H9 (cell line): ENCODE measurements around the gene TXNDC9. TPM values are rescaled to one million over a fixed set of nuclear protein-coding genes. Genes with fewer than 3 reads are reported as not detected.
"Not testable (repeated sequence)": the region's sequence is repeated elsewhere in the genome, so short reads cannot be mapped to it uniquely, and the experiment has no call there.

Experiments used
- DNase-seq: peaks from one replicate; pipeline ENCODE4 v3.0.0-alpha.2; 2017
- H2AFZ ChIP-seq: one replicate; pipeline ENCODE4 v1.6.1; 2013; ENCODE audit warnings: mild to moderate bottlenecking, low read length, control low read depth, moderate library complexity
- H2AK5ac ChIP-seq: 2 replicates; pipeline ENCODE4 v1.6.1; 2013; ENCODE audit warnings: low read length, control low read depth, mixed read lengths; ENCODE audit not compliant: insufficient read length
- H2BK120ac ChIP-seq: one replicate; pipeline ENCODE4 v1.6.1; 2013; ENCODE audit warnings: low read depth, mild to moderate bottlenecking, low read length, control low read depth, inconsistent platforms; ENCODE audit not compliant: poor library complexity, severe bottlenecking
- H2BK12ac ChIP-seq: 2 replicates; pipeline ENCODE4 v1.6.1; 2013; ENCODE audit warnings: low read length, control low read depth, mixed read lengths, low read depth; ENCODE audit not compliant: insufficient read length
- H2BK15ac ChIP-seq: 2 replicates; pipeline ENCODE4 v1.6.1; 2013; ENCODE audit warnings: low read depth, low read length, control low read depth
- H2BK20ac ChIP-seq: one replicate; pipeline ENCODE4 v1.6.1; 2013; ENCODE audit warnings: low read depth, mild to moderate bottlenecking, low read length, control low read depth, inconsistent platforms; ENCODE audit not compliant: poor library complexity, severe bottlenecking
- H2BK5ac ChIP-seq: 2 replicates; pipeline ENCODE4 v1.6.1; 2013; ENCODE audit warnings: low read length, control low read depth, mixed read lengths; ENCODE audit not compliant: insufficient read length
- H3K14ac ChIP-seq: 2 replicates; pipeline ENCODE4 v1.6.1; 2013; ENCODE audit warnings: low read length, control low read depth; ENCODE audit not compliant: insufficient read depth
- H3K18ac ChIP-seq: 2 replicates; pipeline ENCODE4 v1.6.1; 2013; ENCODE audit warnings: low read depth, mild to moderate bottlenecking, mixed read lengths, low read length, control low read depth; ENCODE audit not compliant: insufficient read length
- H3K23ac ChIP-seq: 2 replicates; pipeline ENCODE4 v1.6.1; 2013; ENCODE audit warnings: low read length, control low read depth, mixed read lengths, low read depth; ENCODE audit not compliant: insufficient read length
- H3K23me2 ChIP-seq: 2 replicates; pipeline ENCODE4 v1.6.1; 2013; ENCODE audit warnings: low read depth, mild to moderate bottlenecking, mixed read lengths, low read length, control low read depth; ENCODE audit not compliant: insufficient read length, poor library complexity, severe bottlenecking
- H3K27ac ChIP-seq: 2 replicates; pipeline ENCODE4 v1.5.1; 2013; ENCODE audit warnings: low read length, control low read depth, mixed read lengths, low read depth; ENCODE audit not compliant: insufficient read length
- H3K27me3 ChIP-seq: 2 replicates; pipeline ENCODE4 v1.6.1; 2013; ENCODE audit warnings: low read length, control low read depth, inconsistent platforms; ENCODE audit not compliant: insufficient read depth
- H3K4ac ChIP-seq: 2 replicates; pipeline ENCODE4 v1.6.1; 2013; ENCODE audit warnings: low read depth, mild to moderate bottlenecking, control low read depth, inconsistent platforms, low read length, moderate library complexity
- H3K4me1 ChIP-seq: 2 replicates; pipeline ENCODE4 v1.6.1; 2013; ENCODE audit warnings: low read length, control low read depth, inconsistent platforms; ENCODE audit not compliant: insufficient read depth
- H3K4me2 ChIP-seq: 2 replicates; pipeline ENCODE4 v1.6.1; 2013; ENCODE audit warnings: low read length, control low read depth, mixed read lengths; ENCODE audit not compliant: insufficient read length, insufficient read depth
- H3K56ac ChIP-seq: 2 replicates; pipeline ENCODE4 v1.6.1; 2013; ENCODE audit warnings: low read depth, mild to moderate bottlenecking, mixed read lengths, low read length, control low read depth; ENCODE audit not compliant: insufficient read length
- H3K79me1 ChIP-seq: 2 replicates; pipeline ENCODE4 v1.6.1; 2013; ENCODE audit warnings: low read depth, mild to moderate bottlenecking, moderate library complexity, low read length, control low read depth, inconsistent platforms; ENCODE audit not compliant: insufficient read depth, poor library complexity, severe bottlenecking
- H3K79me2 ChIP-seq: 2 replicates; pipeline ENCODE4 v1.6.1; 2013; ENCODE audit warnings: low read length, control low read depth, inconsistent platforms; ENCODE audit not compliant: insufficient read depth
- H3K9ac ChIP-seq: 2 replicates; pipeline ENCODE4 v1.6.1; 2013; ENCODE audit warnings: low read length, control low read depth, mixed read lengths; ENCODE audit not compliant: insufficient read length; ENCODE audit errors: extremely low read depth
- H3K9me3 ChIP-seq: one replicate; pipeline ENCODE4 v1.6.1; 2013; ENCODE audit warnings: low read depth, low read length, inconsistent platforms; ENCODE audit not compliant: control insufficient read depth
- H3T11ph ChIP-seq: one replicate; pipeline ENCODE4 v1.6.1; 2013; ENCODE audit warnings: mild to moderate bottlenecking, low read length, control low read depth, inconsistent platforms
- H4K20me1 ChIP-seq: one replicate; pipeline ENCODE4 v1.6.1; 2013; ENCODE audit not compliant: control insufficient read depth, insufficient read length, insufficient read depth
- H4K5ac ChIP-seq: 2 replicates; pipeline ENCODE4 v1.6.1; 2013; ENCODE audit warnings: low read depth, mild to moderate bottlenecking, mixed read lengths, low read length, control low read depth; ENCODE audit not compliant: insufficient read length
- H4K8ac ChIP-seq: replicated peaks from 2 replicates; pipeline ENCODE4 v1.6.1; 2013; ENCODE audit warnings: low read length, control low read depth, mixed read lengths, low read depth; ENCODE audit not compliant: insufficient read length
- H4K91ac ChIP-seq: 2 replicates; pipeline ENCODE4 v1.6.1; 2013; ENCODE audit warnings: low read depth, mild to moderate bottlenecking, moderate library complexity, mixed read lengths, low read length, control low read depth; ENCODE audit not compliant: insufficient read length
- H3K27ac Mint-ChIP-seq, 3 experiments: 2 replicates in 2 of 3; 3 replicates in 1 of 3; pipeline ENCODE4 v1.8.0; 2020 to 2021; ENCODE audit warnings: mixed read lengths in 3 of 3, mild to moderate bottlenecking in 1 of 3, moderate library complexity in 1 of 3
- H3K27me3 Mint-ChIP-seq: 2 replicates; pipeline ENCODE4 v1.8.0; 2021; ENCODE audit warnings: low read depth, mild to moderate bottlenecking, moderate library complexity, mixed read lengths
- H3K36me3 Mint-ChIP-seq, 3 experiments: 2 replicates in 2 of 3; 3 replicates in 1 of 3; pipeline ENCODE4 v1.8.0; 2020 to 2021; ENCODE audit warnings: low read depth in 3 of 3, mixed read lengths in 3 of 3; ENCODE audit not compliant: insufficient read depth in 1 of 3
- H3K4me1 Mint-ChIP-seq, 2 experiments: 2 replicates each; pipeline ENCODE4 v1.8.0; 2020; ENCODE audit warnings: mixed read lengths in 2 of 2
- H3K4me3 Mint-ChIP-seq, 2 experiments: 2 replicates in 1 of 2; 3 replicates in 1 of 2; pipeline ENCODE4 v1.8.0; 2020 to 2021; ENCODE audit warnings: mild to moderate bottlenecking in 2 of 2, mixed read lengths in 2 of 2, moderate library complexity in 1 of 2
- H3K9me3 Mint-ChIP-seq, 2 experiments: 2 replicates in 1 of 2; 3 replicates in 1 of 2; pipeline ENCODE4 v1.8.0; 2020; ENCODE audit warnings: mild to moderate bottlenecking in 2 of 2, mixed read lengths in 2 of 2, moderate library complexity in 1 of 2
- WGBS: extraction: QIAGEN DNeasy Blood & Tissue Kit; methylation state at CpG from one replicate; pipeline ENCODE4 v1.1.7; 2013; ENCODE audit warnings: missing lambda C conversion rate, low lambda C conversion rate, mixed read lengths; ENCODE audit not compliant: insufficient read length; ENCODE audit errors: extremely low coverage; 5-methylcytosine and 5-hydroxymethylcytosine counted together
- total RNA-seq: library from RNA; stranded (reverse); gene quantifications from 2 replicates; pipeline ENCODE4 v1.2.1, GENCODE V29; 2021
- TF ChIP-seq, protein P1 (sequence below): fragments of 200-600 bp; sonication (generic); conservative IDR thresholded peaks from 3 replicates; pipeline ENCODE4 v1.8.0; 2021; ENCODE audit warnings: antibody characterized with exemption, mild to moderate bottlenecking

The TXNDC9 gene
- total RNA-seq, 1 experiment from 2014 or later, result 37.7 TPM

GRCh38 chr2:99278793-99279291 lies 57.3 kb downstream of the TXNDC9 start:
- no CpG with 5 or more reads among the region's 2 CpGs for WGBS
- Histone ChIP-seq H3K4me1 (peaks cover 3% of the 10 kb centered on the region; the same call in 1 of the 2 replicates), H2BK120ac (no peak overlapping the region), H3K56ac (no peak overlapping the region), H4K20me1 (no peaks in the 10 kb centered on the region), H3K79me2 (no peaks in the 10 kb centered on the region), H3K9me3 (no peaks in the 10 kb centered on the region), H2BK20ac (no peak overlapping the region), H3K27me3 (no peaks in the 10 kb centered on the region), H2BK15ac (no peak overlapping the region), H4K8ac (no peak overlapping the region), H3K9ac (no peak overlapping the region), H3K14ac (no peak overlapping the region), H3K4me2 (no peak overlapping the region), H3K79me1 (no peaks in the 10 kb centered on the region), H3K27ac (no peak overlapping the region), H4K5ac (no peak overlapping the region), H3T11ph (no peak overlapping the region), H3K23ac (no peak overlapping the region), H3K18ac (no peak overlapping the region), H2AFZ (no peak overlapping the region), H3K4ac (no peak overlapping the region), H2BK12ac (no peak overlapping the region), H3K23me2 (no peaks in the 10 kb centered on the region), H4K91ac (no peak overlapping the region), H2BK5ac (no peak overlapping the region), H2AK5ac (no peak overlapping the region)
- no peak for DNase-seq
- H3K4me1 Mint-ChIP-seq, result peaks cover 11 to 16% of the 10 kb centered on the region in 2 experiments
- no peak overlapping the region for H3K27ac Mint-ChIP-seq
- peaks cover 23 to 31% of the 10 kb centered on the region in 2 experiments for H3K9me3 Mint-ChIP-seq
- no peak overlapping the region for H3K4me3 Mint-ChIP-seq
- H3K36me3 Mint-ChIP-seq, result peaks cover 11 to 19% (median 14%) of the 10 kb centered on the region in 3 experiments
- H3K27me3 Mint-ChIP-seq, result no peaks in the 10 kb centered on the region
- TF ChIP-seq, protein P1, sequence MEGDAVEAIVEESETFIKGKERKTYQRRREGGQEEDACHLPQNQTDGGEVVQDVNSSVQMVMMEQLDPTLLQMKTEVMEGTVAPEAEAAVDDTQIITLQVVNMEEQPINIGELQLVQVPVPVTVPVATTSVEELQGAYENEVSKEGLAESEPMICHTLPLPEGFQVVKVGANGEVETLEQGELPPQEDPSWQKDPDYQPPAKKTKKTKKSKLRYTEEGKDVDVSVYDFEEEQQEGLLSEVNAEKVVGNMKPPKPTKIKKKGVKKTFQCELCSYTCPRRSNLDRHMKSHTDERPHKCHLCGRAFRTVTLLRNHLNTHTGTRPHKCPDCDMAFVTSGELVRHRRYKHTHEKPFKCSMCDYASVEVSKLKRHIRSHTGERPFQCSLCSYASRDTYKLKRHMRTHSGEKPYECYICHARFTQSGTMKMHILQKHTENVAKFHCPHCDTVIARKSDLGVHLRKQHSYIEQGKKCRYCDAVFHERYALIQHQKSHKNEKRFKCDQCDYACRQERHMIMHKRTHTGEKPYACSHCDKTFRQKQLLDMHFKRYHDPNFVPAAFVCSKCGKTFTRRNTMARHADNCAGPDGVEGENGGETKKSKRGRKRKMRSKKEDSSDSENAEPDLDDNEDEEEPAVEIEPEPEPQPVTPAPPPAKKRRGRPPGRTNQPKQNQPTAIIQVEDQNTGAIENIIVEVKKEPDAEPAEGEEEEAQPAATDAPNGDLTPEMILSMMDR, result no peak

DNA sequence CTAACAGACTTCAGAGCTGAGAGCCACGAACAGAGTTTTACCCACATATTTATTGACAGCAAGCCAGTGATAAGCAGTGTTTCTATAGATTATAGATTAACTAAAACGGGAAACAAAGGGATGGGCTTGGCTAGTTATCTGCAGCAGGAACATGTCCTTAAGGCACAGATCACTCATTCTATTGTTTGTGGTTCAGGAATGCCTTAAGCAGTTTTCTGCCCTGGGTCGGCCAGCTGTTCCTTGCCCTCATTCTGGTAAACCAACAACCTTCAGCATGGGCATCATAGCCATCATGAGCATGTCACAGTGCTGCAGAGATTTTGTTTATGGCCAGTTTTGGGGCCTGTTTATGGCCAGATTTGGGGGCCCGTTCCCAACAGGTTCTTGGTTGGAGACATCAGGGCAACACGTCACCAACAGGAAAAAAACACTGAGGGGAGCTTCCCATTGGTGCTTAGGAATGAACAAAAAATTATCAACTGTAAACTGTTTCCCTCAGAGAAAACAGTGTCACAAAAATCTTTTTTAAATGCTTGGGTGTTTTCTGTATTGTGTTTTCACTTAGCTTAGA lies 57.9 kb downstream of the TXNDC9 start:
- not testable (repeated sequence) for H3K56ac ChIP-seq, H3K4me3 Mint-ChIP-seq, H3K9ac ChIP-seq, H4K5ac ChIP-seq, H3K27me3 ChIP-seq, H3K79me1 ChIP-seq, H3K14ac ChIP-seq, H3K27me3 Mint-ChIP-seq, H2BK5ac ChIP-seq, H3K4me1 ChIP-seq, DNase-seq, H3K4me2 ChIP-seq, H2BK12ac ChIP-seq, H3T11ph ChIP-seq, H3K79me2 ChIP-seq, H2BK120ac ChIP-seq, H2AK5ac ChIP-seq, H3K9me3 ChIP-seq, H4K8ac ChIP-seq, H3K18ac ChIP-seq, H3K4ac ChIP-seq, H3K23me2 ChIP-seq, H3K23ac ChIP-seq, H3K27ac Mint-ChIP-seq, H4K91ac ChIP-seq, H2AFZ ChIP-seq, H3K27ac ChIP-seq, H2BK15ac ChIP-seq, H2BK20ac ChIP-seq, H4K20me1 ChIP-seq
- Mint-ChIP-seq H3K9me3 (peaks cover 25 to 32% of the 10 kb centered on the region in 2 experiments), H3K4me1 (peaks cover 11 to 16% of the 10 kb centered on the region in 2 experiments), H3K36me3 (peaks cover 11 to 19% (median 14%) of the 10 kb centered on the region in 3 experiments)
- no CpG with 5 or more reads among the region's 5 CpGs for WGBS
